HepG2 (cell line): ENCODE data around the gene MICB. TPM values are rescaled to one million over a fixed set of nuclear protein-coding genes. Genes with fewer than 3 reads are reported as not detected.

ENCODE experiments used
- BORCS8-MEF2B ChIP-seq: sonication (generic); formaldehyde crosslinking; IDR thresholded peaks from 2 replicates; pipeline ENCODE4 v1.8.0; 2022; ENCODE audit warnings: mild to moderate bottlenecking, missing genetic modification reagents
- CCAR2 ChIP-seq: fragments of 200-400 bp; formaldehyde crosslinking; optimal IDR thresholded peaks from 2 replicates; pipeline ENCODE3; 2018; ENCODE audit warnings: low read depth, mild to moderate bottlenecking, low read length, moderate library complexity
- CCDC6 ChIP-seq: sonication (generic); formaldehyde crosslinking; IDR thresholded peaks from 2 replicates; pipeline ENCODE4 v1.8.1; 2022; ENCODE audit warnings: mild to moderate bottlenecking, missing genetic modification reagents, moderate library complexity
- KDM2A ChIP-seq: sonication (generic); formaldehyde crosslinking; IDR thresholded peaks from 2 replicates; pipeline ENCODE4 v1.4.0; 2020; ENCODE audit warnings: low read depth, missing genetic modification reagents, borderline replicate concordance
- KLF11 ChIP-seq: IDR thresholded peaks from 2 replicates; pipeline ENCODE4 v1.6.1; 2016; ENCODE audit warnings: missing compliant biosample characterization
- MATR3 ChIP-seq: sonication (generic); formaldehyde crosslinking; IDR thresholded peaks from 2 replicates; pipeline ENCODE4 v1.4.0; 2020; ENCODE audit warnings: missing genetic modification reagents
- MED1 ChIP-seq: sonication (generic); formaldehyde crosslinking; IDR thresholded peaks from 2 replicates; pipeline ENCODE4 v1.4.0; 2020; ENCODE audit warnings: missing genetic modification reagents
- MED13 ChIP-seq: sonication (generic); formaldehyde crosslinking; IDR thresholded peaks from 2 replicates; pipeline ENCODE4 v1.5.0; 2020; ENCODE audit warnings: missing genetic modification reagents
- MED8 ChIP-seq: sonication (generic); formaldehyde crosslinking; IDR thresholded peaks from 2 replicates; pipeline ENCODE4 v1.8.1; 2023; ENCODE audit warnings: mild to moderate bottlenecking, missing genetic modification reagents; ENCODE audit not compliant: insufficient replicate concordance
- NCOA5 ChIP-seq: sonication (generic); formaldehyde crosslinking; IDR thresholded peaks from 2 replicates; pipeline ENCODE4 v1.4.0; 2020; ENCODE audit warnings: missing genetic modification reagents
- NKX3-1 ChIP-seq: sonication (generic); formaldehyde crosslinking; IDR thresholded peaks from 2 replicates; pipeline ENCODE4 v1.5.0; 2020; ENCODE audit warnings: missing genetic modification reagents
- NONO ChIP-seq, 2 experiments: fragments of 450-650 bp in 1 of 2; sonication (generic) in 1 of 2; formaldehyde crosslinking in 1 of 2; IDR thresholded peaks in 1 of 2; conservative IDR thresholded peaks in 1 of 2; 2 replicates each; pipeline versions ENCODE4 v1.6.1 to v1.8.0; 2017 to 2022; ENCODE audit warnings: mild to moderate bottlenecking in 1 of 2, missing genetic modification reagents in 1 of 2, moderate library complexity in 1 of 2
- RELA ChIP-seq: sonication (generic); formaldehyde crosslinking; IDR thresholded peaks from 2 replicates; pipeline ENCODE4 v1.4.0; 2020; ENCODE audit warnings: missing genetic modification reagents
- REST ChIP-seq, 2 experiments: IDR thresholded peaks; 2 replicates each; pipeline ENCODE4 v1.6.1; 2011 to 2012; ENCODE audit warnings: low read length in 2 of 2, borderline replicate concordance in 1 of 2, low read depth in 1 of 2, mild to moderate bottlenecking in 1 of 2, moderate library complexity in 1 of 2
- SAP130 ChIP-seq: IDR thresholded peaks from 2 replicates; pipeline ENCODE4 v1.6.1; 2016; ENCODE audit warnings: low read depth
- ZNF569 ChIP-seq: sonication (generic); formaldehyde crosslinking; IDR thresholded peaks from 2 replicates; pipeline ENCODE4 v1.5.0; 2020; ENCODE audit warnings: mild to moderate bottlenecking, missing genetic modification reagents, moderate library complexity, borderline replicate concordance
- ZNF589 ChIP-seq: sonication (generic); formaldehyde crosslinking; conservative IDR thresholded peaks from 2 replicates; pipeline ENCODE4 v1.8.0; 2022; ENCODE audit warnings: mild to moderate bottlenecking, moderate library complexity, missing genetic modification reagents
- ZNF616 ChIP-seq: sonication (generic); formaldehyde crosslinking; IDR thresholded peaks from 2 replicates; pipeline ENCODE4 v1.5.0; 2020; ENCODE audit warnings: low read depth, mild to moderate bottlenecking, missing genetic modification reagents
- ZNF644 ChIP-seq: IDR thresholded peaks from 2 replicates; pipeline ENCODE4 v1.6.1; 2016; ENCODE audit warnings: low read depth
- ZSCAN30 ChIP-seq: sonication (generic); formaldehyde crosslinking; IDR thresholded peaks from 2 replicates; pipeline ENCODE4 v1.5.0; 2020; ENCODE audit warnings: mild to moderate bottlenecking, missing genetic modification reagents
- polyA plus RNA-seq, 8 experiments: library from polyadenylated mRNA; depleted of rRNA in 3 of 8; stranded (reverse) in 7 of 8; unstranded in 1 of 8; fragments of >200 nt; fragmentation: Illumina TruSeq in 4 of 8; extraction: Trizol in 4 of 8; gene quantifications; 2 replicates each; pipeline versions ENCODE4 v1.2.1 to v1.2.3, GENCODE V29; 2011 to 2016; ENCODE audit warnings: low read depth in 4 of 8, missing spikeins in 1 of 8, mixed read lengths in 1 of 8; ENCODE audit not compliant: insufficient read depth in 1 of 8
- total RNA-seq, 5 experiments: library from RNA; depleted of rRNA; stranded (reverse); fragments of >200 nt; fragmentation: Illumina TruSeq; extraction: Trizol; gene quantifications; 2 replicates each; pipeline ENCODE4 v1.2.3, GENCODE V29; 2016; ENCODE audit warnings: low read depth in 1 of 5
- TF ChIP-seq, protein P1 (sequence below): sonication (generic); formaldehyde crosslinking; conservative IDR thresholded peaks from 2 replicates; pipeline ENCODE4 v1.8.0; 2022; ENCODE audit warnings: low read depth, missing genetic modification reagents
- TF ChIP-seq, protein P2 (sequence below), 2 experiments: sonication (generic) in 1 of 2; formaldehyde crosslinking in 1 of 2; IDR thresholded peaks; 2 replicates each; pipeline versions ENCODE4 v1.4.0 to v1.6.1; 2018 to 2020; ENCODE audit warnings: missing genetic modification reagents in 2 of 2, borderline replicate concordance in 1 of 2, low read depth in 1 of 2, mild to moderate bottlenecking in 1 of 2, missing biosample characterization in 1 of 2

The MICB gene
- total and polyA plus RNA-seq, 2 of the 13 experiments (the other 11 are each of a cell fraction or from before 2014, with no cell fraction given) = 12.5 to 12.8 TPM

DNA sequence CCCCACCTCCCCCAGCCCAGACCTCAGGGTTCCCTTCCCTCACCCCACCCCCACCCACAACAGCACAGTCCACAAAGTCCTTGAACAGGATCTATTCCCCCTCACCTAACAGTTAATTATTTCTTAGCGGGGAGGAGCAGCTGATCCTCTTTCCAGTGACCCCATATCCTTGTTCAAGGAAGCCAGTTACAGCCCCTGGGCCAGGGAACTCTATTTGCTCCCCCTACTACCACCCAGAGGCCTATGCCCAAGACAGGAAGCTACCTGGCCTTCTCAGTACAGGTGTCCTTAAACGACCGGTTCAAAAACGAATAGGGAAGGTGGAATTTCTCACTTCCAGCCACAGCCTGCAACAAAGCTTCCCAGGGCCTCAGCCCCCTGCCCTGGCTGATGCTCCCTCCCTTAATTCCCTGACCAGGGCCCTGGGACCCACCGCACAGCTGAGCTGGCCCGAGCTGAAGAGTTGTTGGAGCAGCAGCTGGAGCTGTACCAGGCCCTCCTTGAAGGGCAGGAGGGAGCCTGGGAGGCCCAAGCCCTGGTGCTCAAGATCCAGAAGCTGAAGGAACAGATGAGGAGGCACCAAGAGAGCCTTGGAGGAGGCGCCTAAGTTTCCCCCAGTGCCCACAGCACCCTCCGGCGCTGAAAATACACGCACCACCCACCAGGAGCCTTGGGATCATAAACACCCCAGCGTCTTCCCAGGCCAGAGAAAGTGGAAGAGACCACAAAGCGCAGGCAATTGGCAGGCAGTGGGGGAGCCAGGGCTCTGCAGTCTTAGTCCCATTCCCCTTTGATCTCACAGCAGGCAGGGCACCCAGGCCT, 31.6 kb downstream of the MICB start (continued):
- TF ChIP-seq ZNF644 (CRISPR knock-in tag) = no peak
- TF ChIP-seq ZSCAN30 (CRISPR knock-in tag) = no peak
- TF ChIP-seq, protein P1, sequence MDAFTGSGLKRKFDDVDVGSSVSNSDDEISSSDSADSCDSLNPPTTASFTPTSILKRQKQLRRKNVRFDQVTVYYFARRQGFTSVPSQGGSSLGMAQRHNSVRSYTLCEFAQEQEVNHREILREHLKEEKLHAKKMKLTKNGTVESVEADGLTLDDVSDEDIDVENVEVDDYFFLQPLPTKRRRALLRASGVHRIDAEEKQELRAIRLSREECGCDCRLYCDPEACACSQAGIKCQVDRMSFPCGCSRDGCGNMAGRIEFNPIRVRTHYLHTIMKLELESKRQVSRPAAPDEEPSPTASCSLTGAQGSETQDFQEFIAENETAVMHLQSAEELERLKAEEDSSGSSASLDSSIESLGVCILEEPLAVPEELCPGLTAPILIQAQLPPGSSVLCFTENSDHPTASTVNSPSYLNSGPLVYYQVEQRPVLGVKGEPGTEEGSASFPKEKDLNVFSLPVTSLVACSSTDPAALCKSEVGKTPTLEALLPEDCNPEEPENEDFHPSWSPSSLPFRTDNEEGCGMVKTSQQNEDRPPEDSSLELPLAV = no peak
- peak; percentile 68; the same call in 1 of the 2 replicates for TF ChIP-seq ZNF569 (CRISPR knock-in tag)
- TF ChIP-seq NCOA5 = 0 out of 2 replicates have a peak, but pooled peaks have one; percentile 56
- no peak for TF ChIP-seq ZNF616 (CRISPR knock-in tag)
- 0 out of 2 replicates have a peak, but pooled peaks have one; percentile 23 for TF ChIP-seq CCDC6
- TF ChIP-seq KLF11 (CRISPR knock-in tag) = no peak
- TF ChIP-seq MED8 = no peak
- peak; percentile 73 for TF ChIP-seq CCAR2
- no peak for TF ChIP-seq REST (IDR thresholded peaks at IDR 0.05; ENCODE audit: borderline replicate concordance in 1 of 2, low read depth in 1 of 2, low read length in 2 of 2)
- TF ChIP-seq MED13 (CRISPR knock-in tag) = 0 out of 2 replicates have a peak, but pooled peaks have one; percentile 64
- TF ChIP-seq BORCS8-MEF2B (CRISPR knock-in tag) = 0 out of 2 replicates have a peak, but pooled peaks have one; percentile 42
- no peak for TF ChIP-seq MATR3 (CRISPR knock-in tag)
- TF ChIP-seq RELA (CRISPR knock-in tag) = no peak
- TF ChIP-seq, protein P2, sequence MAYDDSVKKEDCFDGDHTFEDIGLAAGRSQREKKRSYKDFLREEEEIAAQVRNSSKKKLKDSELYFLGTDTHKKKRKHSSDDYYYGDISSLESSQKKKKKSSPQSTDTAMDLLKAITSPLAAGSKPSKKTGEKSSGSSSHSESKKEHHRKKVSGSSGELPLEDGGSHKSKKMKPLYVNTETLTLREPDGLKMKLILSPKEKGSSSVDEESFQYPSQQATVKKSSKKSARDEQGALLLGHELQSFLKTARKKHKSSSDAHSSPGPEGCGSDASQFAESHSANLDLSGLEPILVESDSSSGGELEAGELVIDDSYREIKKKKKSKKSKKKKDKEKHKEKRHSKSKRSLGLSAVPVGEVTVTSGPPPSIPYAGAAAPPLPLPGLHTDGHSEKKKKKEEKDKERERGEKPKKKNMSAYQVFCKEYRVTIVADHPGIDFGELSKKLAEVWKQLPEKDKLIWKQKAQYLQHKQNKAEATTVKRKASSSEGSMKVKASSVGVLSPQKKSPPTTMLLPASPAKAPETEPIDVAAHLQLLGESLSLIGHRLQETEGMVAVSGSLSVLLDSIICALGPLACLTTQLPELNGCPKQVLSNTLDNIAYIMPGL (CRISPR knock-in tag; IDR thresholded peaks at IDR 0.05; ENCODE audit: borderline replicate concordance in 1 of 2, low read depth in 1 of 2) = 0 out of 4 replicates have a peak, but pooled peaks of 1 of the 2 experiments have one; percentile 12
- no peak for TF ChIP-seq NONO (IDR thresholded peaks at IDR 0.05)
- TF ChIP-seq NONO (CRISPR knock-in tag; conservative IDR thresholded peaks at IDR 0.05) = 0 out of 2 replicates have a peak, but pooled peaks have one; percentile 43
- TF ChIP-seq MED1 (CRISPR knock-in tag) = 0 out of 2 replicates have a peak, but pooled peaks have one; percentile 4
- no peak for TF ChIP-seq ZNF589
- TF ChIP-seq NKX3-1 (CRISPR knock-in tag) = peak; percentile 22; the same call in 1 of the 2 replicates
- peak; percentile 27; the same call in 1 of the 2 replicates for TF ChIP-seq SAP130 (CRISPR knock-in tag)
- TF ChIP-seq KDM2A (CRISPR knock-in tag) = peak; percentile 73
